Measurements from ENCODE around the gene MYL9.

The MYL9 gene

GRCh38 chr20:36541768-36542488 is 609 bp downstream of the MYL9 start:
- peaks cover 31% of the 10 kb centered on the region for H3K4me1 Mint-ChIP-seq
- no peaks in the 10 kb centered on the region for H3K36me3 Mint-ChIP-seq
- H3K4me3 Mint-ChIP-seq = peak overlapping the region; percentile 77
- peak overlapping the region; percentile 77 for H3K27ac Mint-ChIP-seq
- H3K27me3 Mint-ChIP-seq = no peaks in the 10 kb centered on the region
- H3K9me3 Mint-ChIP-seq = no peaks in the 10 kb centered on the region
- ATAC-seq = peak; percentile 39

GRCh38 chr20:36542516-36543183 is 1.3 kb downstream of the MYL9 start:
- ATAC-seq = no peak
- H3K4me3 Mint-ChIP-seq = peak overlapping the region; percentile 7
- H3K9me3 Mint-ChIP-seq = no peaks in the 10 kb centered on the region
- H3K27ac Mint-ChIP-seq = peak overlapping the region; percentile 65
- peaks cover 32% of the 10 kb centered on the region for H3K4me1 Mint-ChIP-seq
- no peaks in the 10 kb centered on the region for H3K27me3 Mint-ChIP-seq
- H3K36me3 Mint-ChIP-seq = no peaks in the 10 kb centered on the region

GRCh38 chr20:36543184-36544133 is 2.1 kb downstream of the MYL9 start:
- ATAC-seq = no peak
- H3K27ac Mint-ChIP-seq = peak overlapping the region; percentile 65
- H3K4me1 Mint-ChIP-seq = peaks cover 32% of the 10 kb centered on the region
- H3K27me3 Mint-ChIP-seq = no peaks in the 10 kb centered on the region
- H3K36me3 Mint-ChIP-seq = no peaks in the 10 kb centered on the region
- H3K4me3 Mint-ChIP-seq = no peak overlapping the region
- H3K9me3 Mint-ChIP-seq = no peaks in the 10 kb centered on the region

GRCh38 chr20:36544134-36545018 is 3.1 kb downstream of the MYL9 start:
- peaks cover 32% of the 10 kb centered on the region for H3K4me1 Mint-ChIP-seq
- H3K36me3 Mint-ChIP-seq = no peaks in the 10 kb centered on the region
- H3K9me3 Mint-ChIP-seq = no peaks in the 10 kb centered on the region
- H3K27ac Mint-ChIP-seq = peak overlapping the region; percentile 65
- H3K4me3 Mint-ChIP-seq = no peak overlapping the region
- no peak for ATAC-seq
- no peaks in the 10 kb centered on the region for H3K27me3 Mint-ChIP-seq

- H3K9me3 Mint-ChIP-seq = no peaks in the 10 kb centered on the region
- ATAC-seq = no peak
- no peaks in the 10 kb centered on the region for H3K36me3 Mint-ChIP-seq
- no peaks in the 10 kb centered on the region for H3K27me3 Mint-ChIP-seq
- H3K4me1 Mint-ChIP-seq = peaks cover 25% of the 10 kb centered on the region
- H3K27ac Mint-ChIP-seq = peak overlapping the region; percentile 61
- H3K4me3 Mint-ChIP-seq = no peak overlapping the region
Measured at GRCh38 chr20:36546111-36546736, 4.9 kb downstream of the MYL9 start.

GRCh38 chr20:36547186-36548005 is 6.1 kb downstream of the MYL9 start:
- H3K9me3 Mint-ChIP-seq = no peaks in the 10 kb centered on the region
- ATAC-seq = no peak
- H3K27me3 Mint-ChIP-seq = no peaks in the 10 kb centered on the region
- H3K36me3 Mint-ChIP-seq = no peaks in the 10 kb centered on the region
- no peak overlapping the region for H3K4me3 Mint-ChIP-seq
- peak overlapping the region; percentile 61 for H3K27ac Mint-ChIP-seq
- peaks cover 16% of the 10 kb centered on the region for H3K4me1 Mint-ChIP-seq

- no peaks in the 10 kb centered on the region for H3K9me3 Mint-ChIP-seq
- H3K4me3 Mint-ChIP-seq = no peak overlapping the region
- no peaks in the 10 kb centered on the region for H3K27me3 Mint-ChIP-seq
- no peak for ATAC-seq
- H3K27ac Mint-ChIP-seq = no peak overlapping the region
- no peaks in the 10 kb centered on the region for H3K36me3 Mint-ChIP-seq
- peaks cover 16% of the 10 kb centered on the region for H3K4me1 Mint-ChIP-seq
Measured at GRCh38 chr20:36548006-36548315, 6.6 kb downstream of the MYL9 start.

GRCh38 chr20:36548704-36549627 is 7.6 kb downstream of the MYL9 start:
- no peaks in the 10 kb centered on the region for H3K27me3 Mint-ChIP-seq
- no peaks in the 10 kb centered on the region for H3K9me3 Mint-ChIP-seq
- H3K4me3 Mint-ChIP-seq = no peak overlapping the region
- no peak for ATAC-seq
- H3K36me3 Mint-ChIP-seq = no peaks in the 10 kb centered on the region
- H3K27ac Mint-ChIP-seq = no peak overlapping the region
- peaks cover 16% of the 10 kb centered on the region for H3K4me1 Mint-ChIP-seq

- no peak overlapping the region for H3K4me3 Mint-ChIP-seq
- ATAC-seq = peak; percentile 21
- H3K36me3 Mint-ChIP-seq = no peaks in the 10 kb centered on the region
- no peaks in the 10 kb centered on the region for H3K9me3 Mint-ChIP-seq
- no peaks in the 10 kb centered on the region for H3K27me3 Mint-ChIP-seq
- peaks cover 16% of the 10 kb centered on the region for H3K4me1 Mint-ChIP-seq
- no peak overlapping the region for H3K27ac Mint-ChIP-seq
Measured at GRCh38 chr20:36549628-36549941, 8.3 kb downstream of the MYL9 start.

- peaks cover 16% of the 10 kb centered on the region for H3K4me1 Mint-ChIP-seq
- H3K9me3 Mint-ChIP-seq = no peaks in the 10 kb centered on the region
- no peak overlapping the region for H3K4me3 Mint-ChIP-seq
- no peaks in the 10 kb centered on the region for H3K27me3 Mint-ChIP-seq
- no peaks in the 10 kb centered on the region for H3K36me3 Mint-ChIP-seq
- no peak for ATAC-seq
- H3K27ac Mint-ChIP-seq = peak overlapping the region; percentile 23
Measured at GRCh38 chr20:36549942-36550789, 8.8 kb downstream of the MYL9 start.

GRCh38 chr20:36550790-36551299 is 9.5 kb downstream of the MYL9 start:
- Mint-ChIP-seq H3K4me1 (peaks cover 12% of the 10 kb centered on the region), H3K27me3 (no peaks in the 10 kb centered on the region), H3K9me3 (no peaks in the 10 kb centered on the region), H3K4me3 (no peak overlapping the region), H3K36me3 (no peaks in the 10 kb centered on the region), H3K27ac (peak overlapping the region; percentile 23)
- no peak for ATAC-seq

GRCh38 chr20:36555248-36555647 is 13.9 kb downstream of the MYL9 start:
- Mint-ChIP-seq H3K4me3 (no peak overlapping the region), H3K4me1 (no peaks in the 10 kb centered on the region), H3K36me3 (no peaks in the 10 kb centered on the region), H3K27ac (peak overlapping the region; percentile 2), H3K27me3 (no peaks in the 10 kb centered on the region), H3K9me3 (no peaks in the 10 kb centered on the region)
- no peak for ATAC-seq
